Measurements from ENCODE around the gene NTRK3. TPM values are rescaled to one million over a fixed set of nuclear protein-coding genes. Genes with fewer than 3 reads are reported as not detected.

NTRK3 gene
- polyA plus RNA-seq, 1 donor (not counting 4 experiments of a cell fraction or from before 2014, with no cell fraction given): not detected

- H3K9me3 ChIP-seq (ENCODE audit: control insufficient read depth, low read depth, low read length): no peaks in the 10 kb centered on the region
- H4K20me1 ChIP-seq (ENCODE audit: control insufficient read depth, extremely low read depth, insufficient read depth, low read length): no peaks in the 10 kb centered on the region
- DNase-seq (ENCODE audit: low read depth, low spot score): no peak
- H3K27ac ChIP-seq (ENCODE audit: control insufficient read depth, insufficient read depth, low read length): no peak overlapping the region
- dilution Hi-C loops (cut with MboI; ENCODE audit: extremely low pct_ligation_motif_present, low sequenced_read_pairs): no loop called here
- TF ChIP-seq EZH2 (IDR thresholded peaks at IDR 0.05; ENCODE audit: low read length): no peak
- TF ChIP-seq, protein P1, sequence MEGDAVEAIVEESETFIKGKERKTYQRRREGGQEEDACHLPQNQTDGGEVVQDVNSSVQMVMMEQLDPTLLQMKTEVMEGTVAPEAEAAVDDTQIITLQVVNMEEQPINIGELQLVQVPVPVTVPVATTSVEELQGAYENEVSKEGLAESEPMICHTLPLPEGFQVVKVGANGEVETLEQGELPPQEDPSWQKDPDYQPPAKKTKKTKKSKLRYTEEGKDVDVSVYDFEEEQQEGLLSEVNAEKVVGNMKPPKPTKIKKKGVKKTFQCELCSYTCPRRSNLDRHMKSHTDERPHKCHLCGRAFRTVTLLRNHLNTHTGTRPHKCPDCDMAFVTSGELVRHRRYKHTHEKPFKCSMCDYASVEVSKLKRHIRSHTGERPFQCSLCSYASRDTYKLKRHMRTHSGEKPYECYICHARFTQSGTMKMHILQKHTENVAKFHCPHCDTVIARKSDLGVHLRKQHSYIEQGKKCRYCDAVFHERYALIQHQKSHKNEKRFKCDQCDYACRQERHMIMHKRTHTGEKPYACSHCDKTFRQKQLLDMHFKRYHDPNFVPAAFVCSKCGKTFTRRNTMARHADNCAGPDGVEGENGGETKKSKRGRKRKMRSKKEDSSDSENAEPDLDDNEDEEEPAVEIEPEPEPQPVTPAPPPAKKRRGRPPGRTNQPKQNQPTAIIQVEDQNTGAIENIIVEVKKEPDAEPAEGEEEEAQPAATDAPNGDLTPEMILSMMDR (optimal IDR thresholded peaks at IDR 0.05 in 1 of 3, IDR thresholded peaks at IDR 0.05 in 1 of 3, conservative IDR thresholded peaks at IDR 0.05 in 1 of 3; ENCODE audit: extremely low read depth in 1 of 3, insufficient read depth in 2 of 3, low read length in 3 of 3): no peak
- H3K27me3 ChIP-seq (ENCODE audit: control insufficient read depth, extremely low read depth, insufficient read depth, low read length): no peaks in the 10 kb centered on the region
- H3K9me1 ChIP-seq (ENCODE audit: control insufficient read depth, extremely low read depth, insufficient read depth, low read length): no peaks in the 10 kb centered on the region
- H3K9ac ChIP-seq (ENCODE audit: control insufficient read depth, extremely low read depth, insufficient read depth, low read length): no peak overlapping the region
- H3K79me2 ChIP-seq (ENCODE audit: control insufficient read depth, insufficient read depth, low read length): no peaks in the 10 kb centered on the region
- no peak overlapping the region for H3K4me2 ChIP-seq (ENCODE audit: control insufficient read depth, extremely low read depth, insufficient read depth, low read depth, low read length)
- FAIRE-seq: no peak
- H3K36me3 ChIP-seq (ENCODE audit: control insufficient read depth in 2 of 2, extremely low read depth in 1 of 2, insufficient read depth in 2 of 2, low read length in 2 of 2): no peaks in the 10 kb centered on the region
- no peak overlapping the region for H2AFZ ChIP-seq (ENCODE audit: control insufficient read depth, low read length)
- H3K4me1 ChIP-seq (ENCODE audit: control insufficient read depth, extremely low read depth, insufficient read depth, low read length): no peaks in the 10 kb centered on the region
- H3K4me3 ChIP-seq (ENCODE audit: control insufficient read depth in 2 of 3, extremely low read depth in 1 of 3, insufficient read depth in 2 of 3, low read depth in 1 of 3, low read length in 3 of 3): no peak overlapping the region
Observed at GRCh38 chr15:87866961-87867360, 389.6 kb downstream of the NTRK3 start.

DNA sequence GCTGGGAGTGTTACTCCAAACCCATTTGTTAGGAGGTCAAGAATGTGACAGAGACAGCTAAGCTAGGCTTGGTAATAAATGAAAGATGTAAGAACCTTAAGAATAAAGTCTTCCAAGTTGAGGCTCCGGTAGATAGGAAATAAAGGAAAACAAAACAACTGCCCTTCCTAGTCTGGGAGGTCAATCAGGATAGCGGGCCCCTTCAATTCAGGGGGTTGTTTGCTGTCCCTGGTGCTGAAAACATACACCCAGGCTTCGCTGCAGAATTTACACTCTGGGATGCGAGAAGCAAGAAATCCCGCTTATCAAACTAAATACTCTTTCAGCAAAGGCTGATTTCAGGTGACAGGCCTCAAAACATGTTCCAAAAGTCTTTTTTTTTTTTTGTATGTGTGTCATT, 393.4 kb downstream of the NTRK3 start:
- Histone ChIP-seq H3K79me2 (ENCODE audit: control insufficient read depth, insufficient read depth, low read length) (no peaks in the 10 kb centered on the region), H3K4me3 (ENCODE audit: control insufficient read depth in 2 of 3, extremely low read depth in 1 of 3, insufficient read depth in 2 of 3, low read depth in 1 of 3, low read length in 3 of 3) (no peak overlapping the region), H3K27ac (ENCODE audit: control insufficient read depth, insufficient read depth, low read length) (no peak overlapping the region), H3K36me3 (ENCODE audit: control insufficient read depth in 2 of 2, extremely low read depth in 1 of 2, insufficient read depth in 2 of 2, low read length in 2 of 2) (no peaks in the 10 kb centered on the region), H3K4me2 (ENCODE audit: control insufficient read depth, extremely low read depth, insufficient read depth, low read depth, low read length) (no peak overlapping the region), H3K9ac (ENCODE audit: control insufficient read depth, extremely low read depth, insufficient read depth, low read length) (no peak overlapping the region), H3K9me3 (ENCODE audit: control insufficient read depth, low read depth, low read length) (no peaks in the 10 kb centered on the region), H2AFZ (ENCODE audit: control insufficient read depth, low read length) (no peak overlapping the region), H3K27me3 (ENCODE audit: control insufficient read depth, extremely low read depth, insufficient read depth, low read length) (no peaks in the 10 kb centered on the region), H3K4me1 (ENCODE audit: control insufficient read depth, extremely low read depth, insufficient read depth, low read length) (no peaks in the 10 kb centered on the region), H3K9me1 (ENCODE audit: control insufficient read depth, extremely low read depth, insufficient read depth, low read length) (no peaks in the 10 kb centered on the region), H4K20me1 (ENCODE audit: control insufficient read depth, extremely low read depth, insufficient read depth, low read length) (no peaks in the 10 kb centered on the region)
- TF ChIP-seq, protein P1 (optimal IDR thresholded peaks at IDR 0.05 in 1 of 3, IDR thresholded peaks at IDR 0.05 in 1 of 3, conservative IDR thresholded peaks at IDR 0.05 in 1 of 3; ENCODE audit: extremely low read depth in 1 of 3, insufficient read depth in 2 of 3, low read length in 3 of 3): no peak
- no peak for TF ChIP-seq EZH2 (IDR thresholded peaks at IDR 0.05; ENCODE audit: low read length)
- DNase-seq (ENCODE audit: low read depth, low spot score) (no peak), FAIRE-seq (no peak)
- dilution Hi-C loops (cut with MboI; ENCODE audit: extremely low pct_ligation_motif_present, low sequenced_read_pairs): no loop called here
